ENCODE measurements around the gene ANKRD50.

The ANKRD50 gene

DNA sequence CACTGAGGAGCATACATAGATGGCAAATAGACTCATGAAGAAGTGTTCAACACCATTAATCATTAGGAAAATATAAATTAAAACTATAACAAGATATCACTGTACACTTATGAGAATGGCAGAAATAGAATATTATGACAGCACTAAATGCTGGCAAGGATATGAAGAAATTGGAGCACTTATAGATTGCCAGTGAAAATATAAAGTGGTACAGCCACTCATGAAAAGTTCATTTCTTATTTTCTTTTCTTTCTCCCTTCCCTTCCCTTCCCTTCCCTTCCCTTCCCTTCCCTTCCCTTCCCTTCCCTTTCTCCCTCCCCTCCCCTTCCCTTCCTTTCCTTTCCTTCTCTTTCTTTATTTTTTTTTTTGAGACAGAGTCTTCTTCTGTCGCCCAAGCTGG is 53.7 kb downstream of the ANKRD50 start:
- no peak for TF ChIP-seq TAF1 (IDR thresholded peaks at IDR 0.05; ENCODE audit: borderline replicate concordance, low read depth, low read length)
- no peak for TF ChIP-seq POLR2AphosphoS5 (IDR thresholded peaks at IDR 0.05; ENCODE audit: low read depth, low read length)
- TF ChIP-seq POLR2A (IDR thresholded peaks at IDR 0.05; ENCODE audit: low read depth, low read length), result no peak
- FAIRE-seq, result no peak
- DNase-seq (ENCODE audit: insufficient read length), result no peak

- no peak for TF ChIP-seq TAF1 (IDR thresholded peaks at IDR 0.05; ENCODE audit: borderline replicate concordance, low read depth, low read length)
- no peak for TF ChIP-seq POLR2AphosphoS5 (IDR thresholded peaks at IDR 0.05; ENCODE audit: low read depth, low read length)
- no peak for TF ChIP-seq POLR2A (IDR thresholded peaks at IDR 0.05; ENCODE audit: low read depth, low read length)
- DNase-seq (ENCODE audit: insufficient read length) (no peak), FAIRE-seq (no peak)
These were observed 61.9 kb downstream of the ANKRD50 start for GRCh38 chr4:124650614-124651013.

DNA sequence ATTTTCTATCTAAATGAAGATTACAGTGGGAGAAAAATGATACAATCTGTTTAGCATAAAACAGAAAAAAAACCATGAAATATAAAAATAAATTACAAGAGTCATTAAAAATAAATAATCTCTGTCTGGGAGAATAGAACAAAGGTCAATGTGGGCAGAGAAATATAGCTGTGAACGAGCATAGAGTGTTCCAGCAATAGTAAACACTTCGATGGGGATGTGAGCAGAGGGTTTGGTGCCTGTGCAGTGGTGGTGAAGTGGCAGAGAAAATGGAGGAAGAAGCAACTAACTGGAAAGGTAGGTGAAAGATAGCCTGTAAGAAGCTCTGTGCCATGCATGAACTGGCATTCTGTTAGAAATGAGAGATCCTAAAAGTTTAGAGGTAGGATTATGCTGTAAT is 64.9 kb downstream of the ANKRD50 start:
- FAIRE-seq (no peak), DNase-seq (ENCODE audit: insufficient read length) (no peak)
- TF ChIP-seq POLR2AphosphoS5 (IDR thresholded peaks at IDR 0.05; ENCODE audit: low read depth, low read length), result no peak
- no peak for TF ChIP-seq TAF1 (IDR thresholded peaks at IDR 0.05; ENCODE audit: borderline replicate concordance, low read depth, low read length)
- TF ChIP-seq POLR2A (IDR thresholded peaks at IDR 0.05; ENCODE audit: low read depth, low read length), result no peak

DNA sequence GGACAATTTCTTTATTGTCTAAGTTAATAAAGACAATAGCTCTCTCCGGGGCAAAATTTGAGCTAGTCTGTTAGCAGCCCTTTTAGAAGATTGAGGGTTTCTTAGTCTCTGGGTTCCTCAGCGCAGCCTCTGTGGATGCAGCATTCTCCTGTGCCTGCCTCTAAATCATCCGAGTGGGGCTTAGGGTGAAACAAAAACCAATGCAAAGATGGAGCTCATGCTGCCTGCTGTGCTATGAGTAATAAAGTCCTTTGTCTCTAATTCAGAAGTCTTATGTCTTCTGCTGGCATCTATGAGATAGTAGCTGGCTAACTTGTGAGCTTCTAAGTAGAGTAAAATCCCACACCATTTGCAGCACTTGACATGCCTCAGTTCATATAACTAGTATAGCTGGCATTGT is 67.9 kb downstream of the ANKRD50 start:
- TF ChIP-seq TAF1 (IDR thresholded peaks at IDR 0.05; ENCODE audit: borderline replicate concordance, low read depth, low read length) (no peak), POLR2A (IDR thresholded peaks at IDR 0.05; ENCODE audit: low read depth, low read length) (no peak), POLR2AphosphoS5 (IDR thresholded peaks at IDR 0.05; ENCODE audit: low read depth, low read length) (no peak)
- no peak for DNase-seq (ENCODE audit: insufficient read length)
- no peak for FAIRE-seq

DNA sequence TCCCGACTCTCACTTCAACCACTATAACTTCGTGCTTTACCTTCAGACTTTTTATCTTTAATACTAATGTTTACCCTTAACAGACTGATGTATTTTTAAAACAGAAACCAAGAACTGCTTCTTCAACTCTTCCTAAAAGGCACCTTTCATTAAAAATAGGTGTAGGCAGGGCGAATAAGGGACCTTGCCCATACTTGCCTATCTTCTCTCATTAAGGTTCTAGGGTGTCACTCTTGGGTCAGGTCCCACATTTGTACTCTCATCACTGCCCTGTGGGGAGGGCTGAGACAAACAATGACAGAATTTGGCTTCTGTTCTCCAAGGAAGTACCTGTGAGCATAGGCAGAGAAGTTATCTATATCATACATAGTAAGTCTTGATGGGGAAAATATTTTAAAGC is 69.7 kb downstream of the ANKRD50 start:
- FAIRE-seq (no peak), DNase-seq (ENCODE audit: insufficient read length) (no peak)
- TF ChIP-seq TAF1 (IDR thresholded peaks at IDR 0.05; ENCODE audit: borderline replicate concordance, low read depth, low read length) (no peak), POLR2A (IDR thresholded peaks at IDR 0.05; ENCODE audit: low read depth, low read length) (no peak), POLR2AphosphoS5 (IDR thresholded peaks at IDR 0.05; ENCODE audit: low read depth, low read length) (no peak)

- DNase-seq (ENCODE audit: insufficient read length) (no peak), FAIRE-seq (no peak)
- TF ChIP-seq TAF1 (IDR thresholded peaks at IDR 0.05; ENCODE audit: borderline replicate concordance, low read depth, low read length), result no peak
- TF ChIP-seq POLR2AphosphoS5 (IDR thresholded peaks at IDR 0.05; ENCODE audit: low read depth, low read length), result no peak
- no peak for TF ChIP-seq POLR2A (IDR thresholded peaks at IDR 0.05; ENCODE audit: low read depth, low read length)
These were observed 70.7 kb downstream of the ANKRD50 start for GRCh38 chr4:124641715-124642381.

- DNase-seq (ENCODE audit: insufficient read length), result no peak
- TF ChIP-seq POLR2A (IDR thresholded peaks at IDR 0.05; ENCODE audit: low read depth, low read length), result no peak
- no peak for TF ChIP-seq TAF1 (IDR thresholded peaks at IDR 0.05; ENCODE audit: borderline replicate concordance, low read depth, low read length)
- no peak for TF ChIP-seq POLR2AphosphoS5 (IDR thresholded peaks at IDR 0.05; ENCODE audit: low read depth, low read length)
- FAIRE-seq, result no peak
These were observed 72.4 kb downstream of the ANKRD50 start for GRCh38 chr4:124640022-124640730.

DNA sequence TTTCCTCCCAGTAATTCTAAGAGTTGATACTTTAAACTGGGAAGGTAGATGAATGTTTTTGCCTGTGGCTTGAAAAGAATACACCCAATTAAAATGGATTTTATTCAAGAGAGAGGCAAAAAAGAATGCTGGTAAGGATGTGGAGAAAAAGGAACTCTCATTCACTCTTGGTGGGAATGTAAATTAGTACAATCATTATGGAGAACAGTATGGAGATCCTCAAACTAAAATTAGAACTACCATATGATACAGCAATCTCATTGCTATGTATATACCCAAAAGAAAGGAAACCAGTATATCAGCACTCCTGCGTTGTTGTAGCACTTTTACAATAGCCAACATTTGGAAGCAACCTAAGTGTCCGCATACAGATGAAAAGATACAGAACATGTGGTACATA is 75.2 kb downstream of the ANKRD50 start:
- FAIRE-seq (no peak), DNase-seq (ENCODE audit: insufficient read length) (no peak)
- TF ChIP-seq POLR2A (IDR thresholded peaks at IDR 0.05; ENCODE audit: low read depth, low read length) (no peak), POLR2AphosphoS5 (IDR thresholded peaks at IDR 0.05; ENCODE audit: low read depth, low read length) (no peak), TAF1 (IDR thresholded peaks at IDR 0.05; ENCODE audit: borderline replicate concordance, low read depth, low read length) (no peak)

DNA sequence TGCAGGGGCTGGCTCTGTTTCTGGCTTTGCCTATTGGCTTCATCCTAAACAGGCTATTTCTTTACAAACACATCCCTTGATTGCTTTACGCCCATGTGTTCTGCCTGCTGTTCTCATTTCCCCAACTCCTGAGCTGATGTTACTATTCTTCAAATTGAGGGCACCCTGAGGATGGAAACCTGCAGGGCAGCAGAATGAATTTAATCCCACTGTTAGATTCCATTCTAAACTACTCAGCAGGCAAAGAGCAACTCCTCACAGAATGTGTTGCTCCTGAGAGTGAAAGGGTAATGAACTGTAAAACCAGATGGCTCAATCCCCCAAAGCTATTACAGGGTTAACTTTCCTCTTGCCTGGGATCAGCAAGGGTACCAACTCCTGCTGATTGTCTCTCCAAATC is 75.7 kb downstream of the ANKRD50 start:
- TF ChIP-seq POLR2AphosphoS5 (IDR thresholded peaks at IDR 0.05; ENCODE audit: low read depth, low read length) (no peak), TAF1 (IDR thresholded peaks at IDR 0.05; ENCODE audit: borderline replicate concordance, low read depth, low read length) (no peak), POLR2A (IDR thresholded peaks at IDR 0.05; ENCODE audit: low read depth, low read length) (no peak)
- DNase-seq (ENCODE audit: insufficient read length) (no peak), FAIRE-seq (no peak)

GRCh38 chr4:124635331-124635730 is 77.2 kb downstream of the ANKRD50 start:
- no peak for FAIRE-seq

GRCh38 chr4:124633285-124633941 is 79.1 kb downstream of the ANKRD50 start:
- FAIRE-seq, result no peak
- TF ChIP-seq POLR2AphosphoS5 (IDR thresholded peaks at IDR 0.05; ENCODE audit: low read depth, low read length) (no peak), POLR2A (IDR thresholded peaks at IDR 0.05; ENCODE audit: low read depth, low read length) (no peak), TAF1 (IDR thresholded peaks at IDR 0.05; ENCODE audit: borderline replicate concordance, low read depth, low read length) (no peak)
- no peak for DNase-seq (ENCODE audit: insufficient read length)

More at GRCh38 chr4:124635331-124635730, 77.2 kb downstream of the ANKRD50 start:
- TF ChIP-seq POLR2A (IDR thresholded peaks at IDR 0.05; ENCODE audit: low read depth, low read length) (no peak), POLR2AphosphoS5 (IDR thresholded peaks at IDR 0.05; ENCODE audit: low read depth, low read length) (no peak), TAF1 (IDR thresholded peaks at IDR 0.05; ENCODE audit: borderline replicate concordance, low read depth, low read length) (no peak)
- no peak for DNase-seq (ENCODE audit: insufficient read length)

Data from GM12892 (cell line).